Mononuclear cell (primary cell): ENCODE measurements around the gene LMX1B. TPM values are rescaled to one million over a fixed set of nuclear protein-coding genes. Genes with fewer than 3 reads are reported as not detected.
"Not testable (repeated sequence)": the region's sequence is repeated elsewhere in the genome, so short reads cannot be mapped to it uniquely, and the experiment has no call there.

Experiments
- H3K27me3 ChIP-seq: 2 replicates; pipeline ENCODE4 v1.6.0; 2011; ENCODE audit warnings: low read length, control low read depth; ENCODE audit not compliant: insufficient read depth
- H3K4me1 ChIP-seq: 2 replicates; pipeline ENCODE4 v1.5.1; 2011; ENCODE audit warnings: mild to moderate bottlenecking, low read length, control low read depth; ENCODE audit not compliant: insufficient read depth
- H3K4me3 ChIP-seq: 2 replicates; pipeline ENCODE4 v1.5.1; 2011; ENCODE audit warnings: mild to moderate bottlenecking, low read length, moderate library complexity
- H3K9me3 ChIP-seq: 2 replicates; pipeline ENCODE4 v1.5.1; 2011; ENCODE audit warnings: low read depth, mild to moderate bottlenecking, control low read depth, low read length
- total RNA-seq: library from RNA; depleted of rRNA; stranded (reverse); fragments of >200 nt; gene quantifications from one replicate; pipeline ENCODE4 v1.2.3, GENCODE V29; 2012

Gene LMX1B
- total RNA-seq, 1 donor, result not detected

- peaks cover 14% of the 10 kb centered on the region for H3K4me1 ChIP-seq
- no peak overlapping the region for H3K4me3 ChIP-seq
- H3K9me3 ChIP-seq, result no peaks in the 10 kb centered on the region
- H3K27me3 ChIP-seq, result peaks cover 11% of the 10 kb centered on the region
Measured at GRCh38 chr9:126702151-126703001, 88.6 kb downstream of the LMX1B start.

DNA sequence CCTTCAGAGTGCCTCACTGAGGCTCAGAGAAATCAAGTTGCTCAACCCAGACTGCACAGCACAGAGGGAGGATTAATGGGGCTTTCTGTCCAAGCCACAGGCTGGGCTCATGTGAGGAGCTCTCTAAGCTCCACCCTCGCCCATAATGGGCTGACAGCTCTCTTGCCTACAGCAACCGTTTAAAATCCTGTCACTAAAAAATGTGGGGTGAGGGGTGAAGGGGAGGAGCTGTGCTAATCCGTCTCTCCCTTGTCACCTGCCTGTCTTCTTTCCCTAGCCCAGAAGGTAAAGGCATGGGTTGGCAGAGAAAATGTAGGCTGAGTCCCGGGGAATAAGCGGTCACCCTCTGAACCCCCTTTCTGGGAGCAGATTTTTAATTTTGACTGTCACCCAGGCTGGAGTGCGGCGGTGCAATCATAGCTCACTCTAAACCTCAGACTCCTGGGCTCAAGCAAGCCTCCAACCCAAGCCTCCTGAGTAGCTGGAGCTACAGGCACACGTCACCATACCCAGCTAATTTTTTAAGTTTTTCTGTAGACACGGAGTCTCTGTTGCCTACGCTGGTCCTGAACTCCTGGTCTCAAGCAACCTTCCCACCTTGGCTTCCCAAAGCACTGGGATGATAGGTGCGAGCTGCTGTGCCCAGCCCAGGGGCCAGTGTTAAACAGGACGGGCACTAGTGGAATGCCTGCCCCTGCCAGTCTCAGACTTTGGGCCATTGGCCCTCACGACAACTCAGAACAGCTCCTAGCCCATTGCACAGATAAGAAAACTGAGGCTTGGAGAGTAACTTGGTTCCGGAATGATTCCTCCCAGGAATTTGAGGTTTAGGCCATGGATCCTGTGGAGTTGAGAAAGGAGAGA, 89.5 kb downstream of the LMX1B start:
- H3K4me1 ChIP-seq, result peaks cover 14% of the 10 kb centered on the region
- peaks cover 11% of the 10 kb centered on the region for H3K27me3 ChIP-seq
- no peaks in the 10 kb centered on the region for H3K9me3 ChIP-seq
- no peak overlapping the region for H3K4me3 ChIP-seq

DNA sequence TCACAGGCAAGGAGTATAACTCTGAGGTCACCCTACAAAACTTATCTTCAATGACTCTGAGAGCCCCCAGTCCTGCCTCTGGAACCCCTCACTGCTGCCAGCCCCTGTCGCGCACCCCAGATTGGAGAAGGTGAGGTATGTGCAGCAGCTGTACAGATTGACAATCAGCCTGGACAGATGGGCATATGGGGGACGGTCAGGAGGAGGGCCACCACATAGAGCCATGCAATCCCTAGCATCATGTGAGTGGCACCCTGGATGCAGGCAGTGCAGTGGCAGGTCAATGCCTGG, 90.1 kb downstream of the LMX1B start:
- Histone ChIP-seq H3K4me3 (no peak overlapping the region), H3K9me3 (no peaks in the 10 kb centered on the region), H3K27me3 (peaks cover 11% of the 10 kb centered on the region), H3K4me1 (peaks cover 14% of the 10 kb centered on the region)

GRCh38 chr9:126704157-126704891, 90.6 kb downstream of the LMX1B start:
- Histone ChIP-seq H3K9me3 (no peaks in the 10 kb centered on the region), H3K4me1 (peaks cover 14% of the 10 kb centered on the region), H3K4me3 (no peak overlapping the region), H3K27me3 (peaks cover 11% of the 10 kb centered on the region)

DNA sequence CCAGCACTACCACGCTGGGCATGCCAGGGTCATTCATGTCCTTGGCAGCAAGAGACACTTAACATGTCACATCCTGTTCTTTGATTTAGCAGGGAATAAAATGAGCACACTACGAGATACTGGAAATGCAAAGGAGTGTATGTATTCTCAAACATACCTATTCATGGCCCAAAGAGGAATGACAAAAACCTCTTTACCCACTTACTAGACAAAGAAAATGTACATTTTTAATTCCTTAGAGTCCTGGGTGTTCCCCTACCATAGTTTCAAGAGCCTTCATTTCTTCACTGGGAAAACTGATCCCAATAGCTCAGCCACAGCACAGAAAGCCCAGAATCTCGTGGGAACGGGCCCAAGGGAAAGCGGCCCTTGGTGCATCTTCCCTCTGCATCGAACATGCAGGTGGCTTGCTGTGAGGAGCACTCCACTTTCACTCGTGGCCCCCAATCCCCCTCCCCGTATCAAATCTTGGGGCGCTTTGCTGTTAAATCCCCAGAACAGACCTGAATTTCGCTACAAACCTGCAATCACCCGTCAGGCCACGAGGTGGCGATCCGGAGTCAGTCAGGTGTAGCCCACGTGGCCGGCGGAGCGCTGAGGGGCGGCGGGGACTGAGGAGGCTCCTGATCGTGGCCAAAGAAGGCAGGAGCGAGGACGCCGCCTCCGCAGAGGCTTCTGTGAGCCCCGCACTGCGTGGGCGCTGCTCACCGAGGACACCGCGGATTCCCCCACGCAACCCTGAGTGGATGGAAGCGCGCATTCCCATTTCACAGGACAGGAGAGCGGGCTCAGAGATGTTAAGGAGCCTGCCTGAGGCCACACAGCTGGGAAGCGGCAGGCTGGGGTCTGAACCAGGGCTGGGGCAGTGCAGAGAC, 91.4 kb downstream of the LMX1B start:
- Histone ChIP-seq H3K27me3 (peaks cover 11% of the 10 kb centered on the region), H3K4me1 (peaks cover 14% of the 10 kb centered on the region), H3K9me3 (no peaks in the 10 kb centered on the region), H3K4me3 (no peak overlapping the region)

- H3K4me1 ChIP-seq, result peaks cover 14% of the 10 kb centered on the region
- H3K4me3 ChIP-seq, result no peak overlapping the region
- peaks cover 11% of the 10 kb centered on the region for H3K27me3 ChIP-seq
- no peaks in the 10 kb centered on the region for H3K9me3 ChIP-seq
Measured at GRCh38 chr9:126705767-126706697, 92.3 kb downstream of the LMX1B start.

DNA sequence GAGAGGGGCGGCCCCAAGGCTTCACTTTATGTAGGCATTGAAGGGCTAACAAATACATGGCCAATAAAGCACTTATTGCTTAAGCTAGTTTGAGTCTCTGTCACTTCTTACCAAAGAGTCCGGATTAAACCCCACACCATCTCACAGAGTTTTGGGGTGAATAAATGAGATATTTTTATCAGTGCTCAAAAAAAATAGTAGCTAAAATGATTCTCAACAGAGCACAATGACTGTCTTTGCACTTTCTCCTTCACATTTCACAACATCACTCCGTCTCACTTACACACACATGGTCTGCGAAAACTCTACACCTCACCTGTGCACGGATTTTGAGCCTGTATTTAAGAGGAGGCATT, 92.9 kb downstream of the LMX1B start:
- H3K4me3 ChIP-seq, result no peak overlapping the region

GRCh38 chr9:126707083-126707482, 93.4 kb downstream of the LMX1B start:
- Histone ChIP-seq H3K9me3 (no peaks in the 10 kb centered on the region), H3K27me3 (peaks cover 11% of the 10 kb centered on the region), H3K4me3 (no peak overlapping the region), H3K4me1 (peaks cover 14% of the 10 kb centered on the region)

More for the DNA sequence above, 92.9 kb downstream of the LMX1B start:
- Histone ChIP-seq H3K9me3 (no peaks in the 10 kb centered on the region), H3K4me1 (peaks cover 14% of the 10 kb centered on the region), H3K27me3 (peaks cover 11% of the 10 kb centered on the region)

DNA sequence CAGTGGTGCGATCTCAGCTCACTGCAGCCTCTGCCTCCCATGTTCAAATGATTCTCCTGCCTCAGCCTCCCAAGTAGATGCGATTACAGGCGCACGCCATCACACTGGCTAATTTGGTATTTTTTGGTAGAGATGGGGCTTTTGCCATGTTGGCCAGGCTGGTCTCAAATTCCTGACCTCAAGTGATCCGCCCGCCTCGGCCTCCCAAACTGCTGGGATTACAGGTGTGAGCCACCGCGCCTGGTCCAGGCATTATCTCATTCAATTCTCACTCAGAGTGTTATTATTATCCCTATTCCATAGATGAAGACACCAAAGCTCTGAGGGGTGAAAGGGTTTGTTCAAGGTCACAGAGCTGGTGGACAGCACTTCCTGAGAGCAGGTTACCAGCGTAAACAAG, 94.0 kb downstream of the LMX1B start:
- not testable (repeated sequence) for H3K27me3 ChIP-seq, H3K9me3 ChIP-seq, H3K4me3 ChIP-seq
- peaks cover 14% of the 10 kb centered on the region for H3K4me1 ChIP-seq

DNA sequence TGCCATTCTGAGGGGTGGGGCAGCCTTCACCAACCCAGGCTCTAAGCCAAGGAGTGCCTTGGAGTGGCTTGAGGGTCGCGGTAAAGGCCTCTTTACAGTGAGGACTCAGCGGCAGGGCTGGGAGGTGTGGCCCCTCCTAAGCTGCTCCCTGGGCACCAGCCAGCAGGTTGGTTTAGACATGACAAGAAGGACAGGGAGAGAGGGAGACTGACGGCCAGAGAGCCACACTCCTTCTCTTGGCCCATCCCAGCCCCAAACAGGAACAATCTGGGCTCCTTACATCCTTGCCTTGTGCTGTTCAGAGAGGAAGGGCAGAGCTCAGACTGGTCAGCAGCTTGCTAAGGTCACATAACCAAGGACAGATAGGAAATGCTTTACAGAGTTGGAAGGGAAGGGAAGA, 94.5 kb downstream of the LMX1B start:
- peaks cover 14% of the 10 kb centered on the region for H3K4me1 ChIP-seq

GRCh38 chr9:126709241-126709640, 95.5 kb downstream of the LMX1B start:
- peaks cover 14% of the 10 kb centered on the region for H3K4me1 ChIP-seq
- H3K4me3 ChIP-seq, result no peak overlapping the region
- H3K27me3 ChIP-seq, result peaks cover 2% of the 10 kb centered on the region
- H3K9me3 ChIP-seq, result no peaks in the 10 kb centered on the region

More for the DNA sequence above, 94.5 kb downstream of the LMX1B start:
- no peaks in the 10 kb centered on the region for H3K9me3 ChIP-seq
- H3K4me3 ChIP-seq, result no peak overlapping the region
- H3K27me3 ChIP-seq, result peaks cover 7% of the 10 kb centered on the region

GRCh38 chr9:126715382-126715781, 101.7 kb downstream of the LMX1B start:
- Histone ChIP-seq H3K4me3 (no peak overlapping the region), H3K27me3 (no peaks in the 10 kb centered on the region), H3K4me1 (peaks cover 20% of the 10 kb centered on the region), H3K9me3 (no peaks in the 10 kb centered on the region)

GRCh38 chr9:126717441-126717840, 103.7 kb downstream of the LMX1B start:
- not testable (repeated sequence) for H3K9me3 ChIP-seq, H3K4me3 ChIP-seq, H3K27me3 ChIP-seq
- H3K4me1 ChIP-seq, result peaks cover 40% of the 10 kb centered on the region
